G401.6 (cell line): Measurements from ENCODE around the gene ZNF516.

Experiments
- FAIRE-seq: peaks from 2 replicates; lab custom pipeline; 2012; peaks lifted over from hg19 to GRCh38; lab: Jason Lieb, UNC

Gene ZNF516

DNA sequence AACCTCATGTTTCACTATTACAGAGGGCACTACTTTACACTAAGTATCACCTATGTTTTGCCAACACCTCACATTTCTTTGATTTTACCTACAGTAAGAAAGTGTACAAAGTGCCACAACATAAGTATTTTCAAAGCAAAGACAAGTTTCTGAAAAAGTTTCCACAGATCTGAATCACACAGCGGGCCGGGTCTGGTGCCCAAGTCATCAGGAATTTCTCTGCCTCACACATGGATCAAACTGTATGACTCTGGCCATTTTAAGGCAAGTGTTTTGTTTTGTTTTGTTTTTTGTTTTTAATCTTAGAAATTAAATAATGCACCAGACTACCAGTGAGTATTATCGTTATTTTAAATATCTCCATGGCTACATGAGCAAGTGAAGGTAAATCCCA is 73.4 kb downstream of the ZNF516 start:
- no peak for FAIRE-seq

- no peak for FAIRE-seq
Observed at GRCh38 chr18:76420898-76421684, 74.0 kb downstream of the ZNF516 start.

- FAIRE-seq: no peak
Observed at GRCh38 chr18:76419811-76420210, 75.2 kb downstream of the ZNF516 start.

GRCh38 chr18:76416911-76417310 is 78.1 kb downstream of the ZNF516 start:
- FAIRE-seq: no peak

DNA sequence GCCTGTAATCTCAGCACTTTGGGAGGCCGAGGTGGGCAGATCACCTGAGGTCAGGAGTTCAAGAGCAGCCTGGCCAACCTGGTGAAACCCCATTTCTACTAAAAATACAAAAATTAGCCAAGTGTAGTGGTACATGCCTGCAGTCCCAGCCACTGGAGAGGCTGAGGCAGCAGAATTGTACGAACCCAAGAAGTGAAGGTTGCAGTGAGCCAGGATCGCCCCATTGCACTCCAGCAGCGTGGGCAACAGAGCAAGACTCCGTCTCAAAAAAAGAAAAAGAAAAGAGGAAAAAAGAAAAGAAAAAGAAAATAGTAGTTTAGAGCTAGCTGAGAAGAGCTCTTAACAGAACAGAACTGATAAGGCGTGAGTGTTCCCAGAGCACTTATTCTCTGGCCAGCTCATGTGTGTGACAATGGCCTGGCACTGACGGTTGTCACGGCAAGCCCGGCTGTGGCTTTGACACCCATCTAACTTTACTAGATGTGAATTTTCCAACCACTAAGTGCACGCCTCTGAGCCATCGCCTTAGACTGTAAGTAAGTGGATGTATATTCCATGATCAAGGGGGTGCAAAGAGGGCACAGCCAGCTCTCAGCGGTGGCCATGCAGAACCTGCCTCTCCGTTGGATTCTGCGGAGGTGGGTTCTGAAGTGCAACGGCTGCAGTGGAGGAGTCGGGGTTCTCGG is 80.0 kb downstream of the ZNF516 start:
- no peak for FAIRE-seq

DNA sequence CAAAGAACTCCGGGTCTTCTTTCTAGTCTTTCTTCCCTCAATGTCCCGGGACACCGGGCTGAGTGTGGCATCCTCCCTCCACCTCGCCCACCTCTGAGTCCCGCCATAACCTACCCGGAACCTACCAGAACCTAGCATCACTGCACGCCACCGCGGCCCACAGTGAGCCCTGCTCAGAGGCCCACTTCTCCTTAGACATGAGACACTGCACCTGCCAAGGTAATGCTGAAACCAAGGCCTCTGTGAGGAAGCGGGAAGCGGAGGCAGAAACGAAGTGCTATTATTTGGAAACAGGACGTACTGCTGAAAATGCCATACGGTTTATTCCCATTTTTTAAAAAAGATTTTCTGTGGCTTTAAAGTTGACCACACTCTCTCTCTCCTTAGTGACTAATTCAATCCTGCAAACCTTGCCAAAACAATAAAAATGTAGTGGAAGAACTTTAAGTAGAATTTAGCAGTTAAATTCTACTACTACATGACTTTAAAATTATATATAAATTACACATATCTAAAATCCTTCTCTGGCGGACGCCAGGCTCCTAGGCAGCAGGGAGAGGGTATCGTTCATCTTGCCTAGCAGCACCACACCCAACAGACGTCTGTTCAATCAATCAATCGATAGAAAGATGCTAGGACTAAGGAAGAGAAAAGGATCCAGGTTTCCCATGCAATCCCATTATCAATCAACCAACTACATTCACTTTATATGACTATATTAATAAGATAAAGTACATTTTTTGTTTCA is 82.0 kb downstream of the ZNF516 start:
- FAIRE-seq: no peak

DNA sequence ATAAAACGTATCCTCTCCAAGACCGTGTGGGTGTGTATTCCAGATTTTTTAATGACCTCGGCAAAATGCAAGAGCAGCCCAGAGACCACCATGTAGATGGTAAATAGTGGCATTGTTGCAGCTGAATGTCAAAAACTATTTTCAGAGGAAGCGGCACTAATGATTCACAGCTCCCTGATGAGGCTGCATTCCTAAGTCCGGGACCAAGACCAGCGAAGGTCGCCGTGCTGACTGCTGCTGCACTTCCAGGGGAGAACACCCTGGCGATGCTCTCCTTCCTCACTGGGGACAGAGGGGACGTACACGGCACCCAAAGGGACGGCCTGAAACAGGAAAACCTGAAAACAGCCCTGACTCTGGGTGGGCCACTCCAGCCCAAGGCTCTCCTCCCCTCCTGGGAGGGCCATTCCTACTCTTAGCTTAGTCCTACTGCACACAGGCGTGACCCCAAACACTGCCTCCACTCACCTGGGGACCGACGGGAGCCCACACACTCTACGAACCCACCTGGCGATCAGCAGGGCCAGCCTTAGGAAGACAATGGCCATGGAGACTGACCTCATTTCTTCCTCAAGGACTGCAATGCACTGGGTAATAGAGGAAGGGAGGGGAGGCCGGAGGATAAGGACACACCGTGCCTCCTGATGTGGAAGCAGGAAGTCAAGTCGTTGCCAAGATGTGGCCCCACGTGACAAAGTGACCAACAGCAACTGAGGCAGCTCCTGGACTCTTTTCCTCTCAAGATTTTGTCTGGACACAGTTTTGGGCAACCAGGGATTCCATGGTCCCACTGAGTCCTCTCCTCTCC is 82.8 kb downstream of the ZNF516 start:
- FAIRE-seq: no peak

- no peak for FAIRE-seq
Observed at GRCh38 chr18:76410660-76411417, 84.2 kb downstream of the ZNF516 start.

- no peak for FAIRE-seq
Observed at GRCh38 chr18:76410033-76410432, 85.0 kb downstream of the ZNF516 start.

- FAIRE-seq: no peak
Observed at GRCh38 chr18:76408480-76409067, 86.5 kb downstream of the ZNF516 start.

DNA sequence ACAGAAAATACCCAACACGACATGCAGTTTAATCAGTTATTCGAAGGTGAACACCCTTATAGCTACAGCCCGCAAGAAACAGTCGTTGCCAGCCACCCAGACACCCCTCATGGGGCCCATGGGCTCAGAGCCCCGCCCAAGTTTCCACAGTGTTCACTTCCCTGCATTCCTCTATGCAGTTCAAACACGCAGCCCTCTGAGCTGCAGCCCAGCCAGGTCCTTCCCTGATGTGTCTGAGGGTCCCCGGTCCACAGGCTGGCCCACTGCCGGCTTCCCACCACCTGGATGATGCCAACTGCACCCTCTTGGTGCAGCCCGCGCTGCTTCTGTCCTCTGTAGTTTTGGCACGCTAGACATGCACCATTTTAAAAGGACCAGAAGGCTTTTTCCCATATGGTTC is 87.4 kb downstream of the ZNF516 start:
- no peak for FAIRE-seq

DNA sequence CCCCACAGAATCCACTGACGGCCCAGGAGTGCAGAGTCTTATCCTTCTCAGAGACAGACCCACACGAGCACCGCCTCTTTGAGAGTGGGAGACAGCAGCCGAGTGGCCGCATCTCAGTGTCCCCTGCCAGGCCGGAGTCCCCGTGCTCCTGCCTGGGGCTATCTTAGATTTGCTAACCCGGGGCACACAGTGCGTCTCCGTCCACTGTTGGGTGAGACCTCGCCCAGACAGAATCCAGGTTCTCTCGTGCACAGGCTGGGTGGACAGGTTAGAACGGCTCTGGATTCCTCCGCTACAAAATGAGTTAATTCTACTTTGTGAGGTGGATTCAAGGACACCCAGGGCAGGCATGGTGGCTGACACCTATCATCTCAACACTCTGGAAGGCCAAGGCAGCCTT is 88.3 kb downstream of the ZNF516 start:
- no peak for FAIRE-seq

- FAIRE-seq: no peak
Observed at GRCh38 chr18:76405681-76406356, 89.2 kb downstream of the ZNF516 start.

- FAIRE-seq: no peak
Observed at GRCh38 chr18:76405280-76405679, 89.8 kb downstream of the ZNF516 start.

GRCh38 chr18:76404345-76404831 is 90.7 kb downstream of the ZNF516 start:
- FAIRE-seq: no peak

DNA sequence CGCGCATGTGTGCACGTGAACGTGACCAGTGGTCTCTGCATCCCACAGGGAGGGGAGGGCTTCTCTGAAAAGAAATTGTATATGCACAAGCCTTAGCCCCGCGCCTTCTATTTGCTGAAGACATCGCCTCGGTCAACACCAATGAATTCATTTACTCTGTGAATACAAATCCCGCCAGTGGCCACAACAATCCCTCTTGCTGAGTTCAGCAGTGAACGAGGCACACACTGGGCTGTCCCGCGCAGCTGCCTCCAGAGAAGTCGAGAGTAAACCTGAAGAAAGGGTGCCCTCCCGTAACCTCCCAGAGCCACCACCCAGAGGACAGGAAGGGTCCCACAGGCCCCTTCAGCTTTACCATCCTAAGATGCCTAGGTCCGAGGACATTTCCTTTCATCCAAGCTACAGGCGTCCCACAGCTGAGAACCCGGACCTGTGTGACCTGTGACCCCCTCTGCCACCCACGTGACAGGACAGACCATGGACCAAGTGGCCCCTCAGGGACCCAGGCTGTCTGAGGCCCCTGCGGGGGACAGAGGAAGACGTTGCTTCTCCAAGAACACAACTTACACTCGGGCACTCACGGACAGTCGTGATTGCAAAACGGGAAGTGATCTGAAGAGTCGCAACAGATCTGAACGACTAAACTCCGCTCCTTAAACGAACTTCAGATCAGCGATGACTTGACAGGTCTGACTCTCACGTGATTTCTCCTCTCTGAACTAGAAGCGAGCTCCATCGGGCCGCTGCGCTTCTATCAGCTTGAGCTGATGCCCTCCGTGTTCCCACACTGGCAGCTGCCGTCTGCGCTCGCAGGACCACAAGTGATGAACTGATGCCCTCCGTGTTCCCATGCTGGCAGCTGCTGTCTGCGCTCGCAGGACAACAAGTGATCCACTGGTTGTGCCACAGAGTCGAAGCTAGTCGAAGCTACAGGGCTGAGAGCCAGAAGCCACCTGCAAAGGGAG is 92.7 kb downstream of the ZNF516 start:
- no peak for FAIRE-seq

DNA sequence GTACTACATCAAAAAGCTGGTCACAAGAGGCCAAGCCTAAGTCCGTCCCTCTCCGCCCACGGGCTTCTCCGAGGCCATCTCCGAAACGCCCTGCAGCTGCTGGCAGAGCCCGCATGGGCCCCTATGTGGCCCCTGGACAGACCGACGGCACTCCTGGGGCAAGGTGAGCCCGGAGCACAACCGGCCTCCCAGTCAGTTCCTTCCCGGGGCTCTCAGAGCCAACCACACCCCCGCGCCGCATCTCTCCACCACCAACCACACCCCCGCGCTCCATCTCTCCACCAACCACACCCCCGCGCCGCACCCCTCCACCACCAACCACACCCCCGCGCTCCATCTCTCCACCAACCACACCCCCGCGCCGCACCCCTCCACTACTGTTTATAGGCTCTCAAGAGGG is 93.5 kb downstream of the ZNF516 start:
- FAIRE-seq: no peak

- no peak for FAIRE-seq
Observed at GRCh38 chr18:76399613-76400391, 95.2 kb downstream of the ZNF516 start.
